Liver (tissue), 9 donors: ENCODE measurements around the gene KRT9. TPM values are rescaled to one million over a fixed set of nuclear protein-coding genes. Genes with fewer than 3 reads are reported as not detected.
"Not testable (repeated sequence)": the region's sequence is repeated elsewhere in the genome, so short reads cannot be mapped to it uniquely, and the experiment has no call there.

Source experiments
- DNase-seq: peaks from one replicate; pipeline ENCODE4 v3.0.0-alpha.2; 2017; ENCODE audit warnings: low spot score
- H3K27ac ChIP-seq, 2 donors: one replicate each; pipeline ENCODE4 v1.7.0; 2013; ENCODE audit warnings: inconsistent platforms in 2 of 2, low read length in 2 of 2, control low read depth in 1 of 2, low read depth in 1 of 2, mild to moderate bottlenecking in 1 of 2
- H3K27me3 ChIP-seq, 4 donors: one replicate each; pipeline versions ENCODE4 v1.6.1 to v1.7.0; 2013; ENCODE audit warnings: low read length in 3 of 4, inconsistent platforms in 1 of 4, mild to moderate bottlenecking in 1 of 4, moderate library complexity in 1 of 4; ENCODE audit not compliant: control insufficient read depth in 4 of 4, insufficient read depth in 4 of 4
- H3K36me3 ChIP-seq, 4 donors: one replicate each; pipeline versions ENCODE4 v1.6.1 to v1.7.0; 2013; ENCODE audit warnings: low read length in 3 of 4, mild to moderate bottlenecking in 3 of 4, low read depth in 1 of 4, moderate library complexity in 1 of 4; ENCODE audit not compliant: control insufficient read depth in 4 of 4, insufficient read depth in 3 of 4
- H3K4me1 ChIP-seq, 4 donors: one replicate each; pipeline versions ENCODE4 v1.6.1 to v1.7.0; 2013; ENCODE audit warnings: low read length in 3 of 4, mild to moderate bottlenecking in 3 of 4, moderate library complexity in 1 of 4; ENCODE audit not compliant: control insufficient read depth in 4 of 4, insufficient read depth in 4 of 4
- H3K4me3 ChIP-seq, 3 donors: one replicate each; pipeline versions ENCODE4 v1.6.1 to v1.7.0; 2013; ENCODE audit warnings: low read length in 3 of 3, control low read depth in 1 of 3, low read depth in 1 of 3, mild to moderate bottlenecking in 1 of 3
- H3K9ac ChIP-seq, 2 donors: one replicate each; pipeline ENCODE4 v1.7.0; 2013; ENCODE audit warnings: low read length in 2 of 2, mild to moderate bottlenecking in 2 of 2, moderate library complexity in 2 of 2, control low read depth in 1 of 2, low read depth in 1 of 2
- H3K9me3 ChIP-seq, 4 donors: one replicate each; pipeline versions ENCODE4 v1.6.1 to v1.7.0; 2013; ENCODE audit warnings: low read length in 3 of 4; ENCODE audit not compliant: control insufficient read depth in 4 of 4
- EGR1 ChIP-seq, 2 donors: IDR thresholded peaks; 2 replicates each; pipeline ENCODE4 v1.6.1; 2016 to 2018; ENCODE audit warnings: antibody characterized with exemption in 2 of 2, low read depth in 2 of 2
- FOXA1 ChIP-seq: IDR thresholded peaks from 2 replicates; pipeline ENCODE4 v1.6.1; 2016; ENCODE audit warnings: antibody characterized with exemption
- FOXA2 ChIP-seq: IDR thresholded peaks from 2 replicates; pipeline ENCODE4 v1.6.1; 2016; ENCODE audit warnings: antibody characterized with exemption
- GABPA ChIP-seq, 2 donors: IDR thresholded peaks in 1 of 2; conservative IDR thresholded peaks in 1 of 2; 2 replicates each; pipeline ENCODE4 v1.6.1; 2016; ENCODE audit warnings: antibody characterized with exemption in 2 of 2, mild to moderate bottlenecking in 1 of 2, moderate library complexity in 1 of 2
- HNF4G ChIP-seq: IDR thresholded peaks from 2 replicates; pipeline ENCODE4 v1.6.1; 2016; ENCODE audit warnings: antibody characterized with exemption
- JUND ChIP-seq, 2 donors: IDR thresholded peaks; 2 replicates each; pipeline ENCODE4 v1.6.1; 2016; ENCODE audit warnings: antibody characterized with exemption in 2 of 2
- NR2F2 ChIP-seq: IDR thresholded peaks from 2 replicates; pipeline ENCODE4 v1.6.1; 2016; ENCODE audit warnings: antibody characterized with exemption
- RAD21 ChIP-seq, 2 donors: IDR thresholded peaks; 2 replicates each; pipeline ENCODE4 v1.6.1; 2016; ENCODE audit warnings: antibody characterized with exemption in 2 of 2, mild to moderate bottlenecking in 2 of 2
- REST ChIP-seq: IDR thresholded peaks from 2 replicates; pipeline ENCODE4 v1.6.1; 2016; ENCODE audit warnings: antibody characterized with exemption, mild to moderate bottlenecking
- RXRA ChIP-seq, 2 donors: IDR thresholded peaks; 2 replicates each; pipeline ENCODE4 v1.6.1; 2017 to 2018; ENCODE audit warnings: antibody characterized with exemption in 2 of 2, mild to moderate bottlenecking in 1 of 2
- SP1 ChIP-seq: IDR thresholded peaks from 2 replicates; pipeline ENCODE4 v1.6.1; 2018; ENCODE audit warnings: antibody characterized with exemption, mild to moderate bottlenecking
- TAF1 ChIP-seq: conservative IDR thresholded peaks from 2 replicates; pipeline ENCODE4 v1.6.1; 2016; ENCODE audit warnings: antibody characterized with exemption, mild to moderate bottlenecking
- YY1 ChIP-seq: IDR thresholded peaks from 2 replicates; pipeline ENCODE4 v1.6.1; 2016; ENCODE audit warnings: antibody characterized with exemption, mild to moderate bottlenecking
- ZBTB33 ChIP-seq: IDR thresholded peaks from 2 replicates; pipeline ENCODE4 v1.6.1; 2016; ENCODE audit warnings: antibody characterized with exemption
- WGBS: extraction: QIAGEN DNeasy Blood & Tissue Kit; methylation state at CpG from one replicate; pipeline ENCODE4 v1.1.7; 2013; 5-methylcytosine and 5-hydroxymethylcytosine counted together
- polyA plus RNA-seq, 2 donors: library from polyadenylated mRNA; stranded (reverse) in 1 of 2; unstranded in 1 of 2; fragments of 200-250 nt in 1 of 2; fragments of >200 nt in 1 of 2; fragmentation: Nextera tagmentation in 1 of 2; extraction: Ambion mirVana in 1 of 2; gene quantifications; one replicate each; pipeline versions ENCODE4 v1.2.1 to v1.2.3, GENCODE V29; 2013 to 2015
- total RNA-seq, 2 donors: library from RNA; depleted of rRNA; stranded (reverse); fragments of >200 nt; gene quantifications; one replicate each; pipeline ENCODE4 v1.2.3, GENCODE V29; 2014
- TF ChIP-seq, protein P1 (sequence below): fragments of 150-350 bp; IDR thresholded peaks from 2 replicates; pipeline ENCODE4 v1.5.1; 2017; ENCODE audit warnings: improper control_type of control experiment, low read depth, low read length; ENCODE audit not compliant: missing input control
- TF ChIP-seq, protein P2 (sequence below): IDR thresholded peaks from 2 replicates; pipeline ENCODE4 v1.6.1; 2016; ENCODE audit warnings: antibody characterized with exemption
- TF ChIP-seq, protein P3 (sequence below): IDR thresholded peaks from 2 replicates; pipeline ENCODE4 v1.6.1; 2016; ENCODE audit warnings: antibody characterized with exemption
- donor health status: healthy.
- donor health status: healthy.
- donor health status: healthy.
- donor health status: healthy.
- donor health status: healthy.

Gene KRT9
- total and polyA plus RNA-seq, 4 donors: not detected

GRCh38 chr17:41610061-41610517, 38.2 kb upstream of the KRT9 start:
- DNase-seq, H3K27me3 ChIP-seq, H3K4me1 ChIP-seq, H3K9ac ChIP-seq, H3K27ac ChIP-seq, H3K36me3 ChIP-seq, H3K4me3 ChIP-seq: not testable (repeated sequence)
- 19% methylated on average over 10 of the region's 10 CpGs for WGBS
- peaks cover 0 to 14% (median 5%) of the 10 kb centered on the region in 4 donors for H3K9me3 ChIP-seq

GRCh38 chr17:41606930-41607329, 35.1 kb upstream of the KRT9 start:
- WGBS: 69% methylated on average over 4 of the region's 4 CpGs
- not testable (repeated sequence) for H3K27ac ChIP-seq, H3K4me3 ChIP-seq, H3K9ac ChIP-seq, DNase-seq, H3K36me3 ChIP-seq, H3K4me1 ChIP-seq, H3K27me3 ChIP-seq
- peaks cover 0 to 14% (median 5%) of the 10 kb centered on the region in 4 donors for H3K9me3 ChIP-seq

GRCh38 chr17:41602524-41602923, 30.7 kb upstream of the KRT9 start:
- no peaks in the 10 kb centered on the region for H3K4me1 ChIP-seq
- no peaks in the 10 kb centered on the region for H3K27me3 ChIP-seq
- no peak overlapping the region for H3K9ac ChIP-seq
- WGBS: 79% methylated on average over 2 of the region's 2 CpGs
- DNase-seq: no peak
- no peaks in the 10 kb centered on the region for H3K36me3 ChIP-seq
- peaks cover 0 to 14% (median 5%) of the 10 kb centered on the region in 4 donors for H3K9me3 ChIP-seq
- TF ChIP-seq ZBTB33 (no peak), FOXA1 (no peak), HNF4G (no peak), SP1 (no peak), NR2F2 (no peak), EGR1 (IDR thresholded peaks at IDR 0.05; ENCODE audit: low read depth in 2 of 2) (no peak), TAF1 (no peak), RXRA (IDR thresholded peaks at IDR 0.05) (no peak), GABPA (IDR thresholded peaks at IDR 0.05 in 1 of 2, conservative IDR thresholded peaks at IDR 0.05 in 1 of 2) (no peak), JUND (IDR thresholded peaks at IDR 0.05) (no peak), RAD21 (IDR thresholded peaks at IDR 0.05) (no peak), YY1 (no peak), REST (no peak), FOXA2 (no peak)
- TF ChIP-seq, protein P1, sequence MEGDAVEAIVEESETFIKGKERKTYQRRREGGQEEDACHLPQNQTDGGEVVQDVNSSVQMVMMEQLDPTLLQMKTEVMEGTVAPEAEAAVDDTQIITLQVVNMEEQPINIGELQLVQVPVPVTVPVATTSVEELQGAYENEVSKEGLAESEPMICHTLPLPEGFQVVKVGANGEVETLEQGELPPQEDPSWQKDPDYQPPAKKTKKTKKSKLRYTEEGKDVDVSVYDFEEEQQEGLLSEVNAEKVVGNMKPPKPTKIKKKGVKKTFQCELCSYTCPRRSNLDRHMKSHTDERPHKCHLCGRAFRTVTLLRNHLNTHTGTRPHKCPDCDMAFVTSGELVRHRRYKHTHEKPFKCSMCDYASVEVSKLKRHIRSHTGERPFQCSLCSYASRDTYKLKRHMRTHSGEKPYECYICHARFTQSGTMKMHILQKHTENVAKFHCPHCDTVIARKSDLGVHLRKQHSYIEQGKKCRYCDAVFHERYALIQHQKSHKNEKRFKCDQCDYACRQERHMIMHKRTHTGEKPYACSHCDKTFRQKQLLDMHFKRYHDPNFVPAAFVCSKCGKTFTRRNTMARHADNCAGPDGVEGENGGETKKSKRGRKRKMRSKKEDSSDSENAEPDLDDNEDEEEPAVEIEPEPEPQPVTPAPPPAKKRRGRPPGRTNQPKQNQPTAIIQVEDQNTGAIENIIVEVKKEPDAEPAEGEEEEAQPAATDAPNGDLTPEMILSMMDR: no peak
- TF ChIP-seq, protein P2, sequence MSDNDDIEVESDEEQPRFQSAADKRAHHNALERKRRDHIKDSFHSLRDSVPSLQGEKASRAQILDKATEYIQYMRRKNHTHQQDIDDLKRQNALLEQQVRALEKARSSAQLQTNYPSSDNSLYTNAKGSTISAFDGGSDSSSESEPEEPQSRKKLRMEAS: no peak
- TF ChIP-seq, protein P3, sequence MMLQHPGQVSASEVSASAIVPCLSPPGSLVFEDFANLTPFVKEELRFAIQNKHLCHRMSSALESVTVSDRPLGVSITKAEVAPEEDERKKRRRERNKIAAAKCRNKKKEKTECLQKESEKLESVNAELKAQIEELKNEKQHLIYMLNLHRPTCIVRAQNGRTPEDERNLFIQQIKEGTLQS: no peak
- H3K4me3 ChIP-seq: no peak overlapping the region
- H3K27ac ChIP-seq: no peak overlapping the region
